GM21423 (cell line): ENCODE results near the gene ENO2.
A peak's percentile ranks its signal among the peaks of the same experiment; 100 is the strongest.

Source experiments
- ATAC-seq: cut with Tn5 transposase; IDR thresholded peaks from one replicate; pipeline ENCODE4 v1.9.1; 2021; ENCODE audit warnings: mild to moderate bottlenecking, moderate library complexity; ENCODE audit not compliant: unreplicated experiment

The ENO2 gene

DNA sequence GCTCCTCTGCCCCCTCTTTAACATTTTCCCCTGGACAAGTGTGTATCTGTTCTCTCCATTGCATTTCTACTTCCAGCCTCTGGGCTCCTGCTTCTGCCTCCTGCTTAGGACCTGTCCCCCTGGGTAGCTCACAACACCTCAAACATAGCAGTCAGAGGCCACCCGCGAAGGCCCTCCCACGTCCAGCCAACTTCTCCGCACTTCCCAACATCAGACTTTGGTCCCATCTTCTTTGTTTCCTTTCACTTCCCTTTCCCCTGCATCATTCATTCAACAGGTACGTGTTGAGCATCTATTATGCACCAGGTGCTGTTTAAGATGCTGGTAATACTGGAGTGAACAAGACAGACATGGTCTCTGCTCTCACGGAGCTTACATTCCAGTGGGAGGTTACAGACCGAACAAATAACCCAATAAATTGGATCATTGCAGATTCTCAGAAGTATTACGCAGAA, 32.6 kb downstream of the ENO2 start:
- no peak for ATAC-seq

- no peak for ATAC-seq
Measured at GRCh38 chr12:6947615-6948014, 33.2 kb downstream of the ENO2 start.

- no peak for ATAC-seq
Measured at GRCh38 chr12:6948873-6949594, 34.7 kb downstream of the ENO2 start.

- no peak for ATAC-seq
Measured at GRCh38 chr12:6950401-6950801, 36.0 kb downstream of the ENO2 start.

- peak; percentile 17 for ATAC-seq
Measured at GRCh38 chr12:6950811-6951540, 36.6 kb downstream of the ENO2 start, which contains the start of gene PTPN6. Gene PTPN6 (plus strand): TSS chr12:6951356. CDS start chr12:6951513, 157 bp downstream.

DNA sequence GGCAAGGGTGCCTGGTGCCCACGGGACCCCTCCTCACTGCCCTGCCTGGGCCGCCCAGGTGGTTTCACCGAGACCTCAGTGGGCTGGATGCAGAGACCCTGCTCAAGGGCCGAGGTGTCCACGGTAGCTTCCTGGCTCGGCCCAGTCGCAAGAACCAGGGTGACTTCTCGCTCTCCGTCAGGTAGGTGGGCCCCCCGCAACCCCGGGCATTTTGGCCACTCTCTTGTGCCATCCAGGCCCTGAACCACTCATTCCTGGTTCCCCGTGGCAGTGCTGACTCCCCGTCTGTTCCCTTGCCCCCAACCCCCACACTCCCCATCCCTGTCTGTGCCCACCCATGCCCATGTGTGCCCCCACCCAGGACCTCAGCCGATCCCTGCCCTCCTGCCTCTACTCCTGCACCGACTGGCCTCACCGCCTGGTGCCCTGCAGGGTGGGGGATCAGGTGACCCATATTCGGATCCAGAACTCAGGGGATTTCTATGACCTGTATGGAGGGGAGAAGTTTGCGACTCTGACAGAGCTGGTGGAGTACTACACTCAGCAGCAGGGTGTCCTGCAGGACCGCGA, 37.3 kb downstream of the ENO2 start:
- no peak for ATAC-seq

DNA sequence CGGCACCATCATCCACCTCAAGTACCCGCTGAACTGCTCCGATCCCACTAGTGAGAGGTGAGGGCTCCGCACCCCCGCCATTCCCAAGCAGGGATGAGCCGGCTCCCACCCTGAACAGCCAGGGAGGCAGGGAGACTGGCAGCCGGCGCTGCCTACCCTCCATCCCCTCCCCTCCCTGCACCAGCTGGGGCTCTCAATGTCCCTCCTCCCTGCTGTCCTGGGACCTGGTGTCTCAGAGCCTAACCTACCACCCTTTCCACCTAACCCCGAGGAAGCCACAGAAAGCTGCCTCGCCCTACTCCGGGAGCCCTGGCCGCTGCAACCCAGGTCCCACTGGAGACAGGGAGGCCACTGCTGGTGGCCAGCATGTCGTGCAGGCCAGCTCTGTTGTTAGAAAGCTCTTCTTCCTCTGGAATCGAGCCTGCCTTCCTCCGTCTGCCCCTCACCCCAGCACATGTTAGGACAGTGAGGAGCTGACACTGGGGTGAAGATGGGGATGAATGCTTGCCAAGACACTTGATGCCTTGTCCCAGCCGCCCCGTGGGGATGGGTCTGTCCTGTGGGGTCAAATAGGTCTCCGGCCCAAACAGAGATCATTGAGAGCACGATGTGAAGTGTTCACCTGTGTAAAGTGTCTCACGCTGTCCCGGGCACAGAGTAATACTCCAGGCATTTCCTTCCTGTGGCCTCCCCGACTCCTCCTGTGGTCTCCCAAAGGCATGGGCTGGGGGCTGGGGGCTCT, 37.9 kb downstream of the ENO2 start:
- ATAC-seq: no peak

DNA sequence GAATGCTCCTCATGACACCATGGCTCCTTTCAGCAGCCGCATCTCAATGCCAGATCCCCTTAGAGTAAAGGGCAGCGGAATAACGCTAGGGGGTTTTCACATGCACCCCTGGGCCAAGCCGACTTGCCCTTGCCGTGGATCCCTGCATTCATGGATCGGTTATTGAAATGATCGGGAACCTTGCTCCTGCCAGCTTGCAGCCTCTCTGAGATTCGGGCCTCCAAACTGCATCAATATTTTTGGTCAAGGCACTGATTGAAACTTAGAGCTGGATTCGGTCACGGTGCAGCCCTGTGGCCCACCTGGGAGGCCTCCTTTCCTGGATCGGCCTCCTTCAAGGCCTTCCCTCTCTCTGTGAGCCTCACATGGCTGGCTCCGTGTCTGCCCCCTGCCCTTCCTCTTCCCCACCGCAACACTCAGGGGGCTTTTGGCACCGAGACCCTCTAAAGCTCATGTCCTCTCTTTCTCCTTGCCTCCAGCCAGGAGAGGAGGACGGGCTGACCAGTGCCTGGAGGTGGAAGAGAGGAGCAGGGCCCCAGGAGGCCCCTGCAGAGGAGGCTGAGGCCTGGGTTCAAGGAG, 38.6 kb downstream of the ENO2 start:
- no peak for ATAC-seq

DNA sequence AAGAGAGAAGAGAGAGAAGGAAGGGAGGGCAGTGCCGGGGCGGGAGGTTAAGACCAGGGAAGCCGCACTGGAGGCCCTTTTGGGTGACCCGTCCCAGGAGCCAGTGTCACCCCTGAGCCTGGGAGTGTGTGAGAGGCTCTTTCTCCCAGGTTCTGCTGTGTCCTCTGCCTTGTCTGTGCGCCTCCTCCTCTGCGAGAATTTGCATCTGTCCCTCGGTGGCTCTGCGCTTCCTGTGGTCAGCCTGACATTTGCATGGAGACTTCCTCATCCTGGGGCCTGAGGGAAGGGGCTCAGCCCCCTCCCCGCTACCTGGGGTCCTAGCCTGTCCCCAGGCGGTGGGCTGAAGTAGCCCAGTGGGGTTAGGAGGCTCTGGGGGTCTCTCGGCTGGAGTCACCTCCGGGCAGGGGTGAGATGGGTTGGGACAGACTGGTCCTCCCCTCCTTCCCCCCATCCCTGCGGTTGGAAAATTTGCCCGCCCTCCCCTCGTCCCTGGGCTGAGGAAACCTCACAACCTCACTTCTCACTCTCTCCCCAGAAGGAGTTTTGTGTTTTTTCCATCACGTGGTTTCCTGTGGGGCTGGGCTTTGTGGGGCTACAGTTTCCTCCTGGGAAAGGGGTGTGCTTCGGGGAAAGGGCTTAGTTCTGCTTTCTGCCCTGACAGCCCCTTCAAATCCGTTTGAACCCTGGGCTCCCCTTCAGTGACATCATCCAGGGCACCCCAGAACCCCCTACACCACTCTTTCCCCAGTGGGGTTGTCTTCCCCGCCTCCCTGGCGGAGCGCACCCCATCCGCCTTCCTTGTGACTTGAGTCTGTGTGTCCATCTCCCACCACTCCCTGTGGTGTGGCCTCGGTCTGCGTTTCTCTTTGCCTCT, 39.3 kb downstream of the ENO2 start:
- peak; percentile 44 for ATAC-seq

DNA sequence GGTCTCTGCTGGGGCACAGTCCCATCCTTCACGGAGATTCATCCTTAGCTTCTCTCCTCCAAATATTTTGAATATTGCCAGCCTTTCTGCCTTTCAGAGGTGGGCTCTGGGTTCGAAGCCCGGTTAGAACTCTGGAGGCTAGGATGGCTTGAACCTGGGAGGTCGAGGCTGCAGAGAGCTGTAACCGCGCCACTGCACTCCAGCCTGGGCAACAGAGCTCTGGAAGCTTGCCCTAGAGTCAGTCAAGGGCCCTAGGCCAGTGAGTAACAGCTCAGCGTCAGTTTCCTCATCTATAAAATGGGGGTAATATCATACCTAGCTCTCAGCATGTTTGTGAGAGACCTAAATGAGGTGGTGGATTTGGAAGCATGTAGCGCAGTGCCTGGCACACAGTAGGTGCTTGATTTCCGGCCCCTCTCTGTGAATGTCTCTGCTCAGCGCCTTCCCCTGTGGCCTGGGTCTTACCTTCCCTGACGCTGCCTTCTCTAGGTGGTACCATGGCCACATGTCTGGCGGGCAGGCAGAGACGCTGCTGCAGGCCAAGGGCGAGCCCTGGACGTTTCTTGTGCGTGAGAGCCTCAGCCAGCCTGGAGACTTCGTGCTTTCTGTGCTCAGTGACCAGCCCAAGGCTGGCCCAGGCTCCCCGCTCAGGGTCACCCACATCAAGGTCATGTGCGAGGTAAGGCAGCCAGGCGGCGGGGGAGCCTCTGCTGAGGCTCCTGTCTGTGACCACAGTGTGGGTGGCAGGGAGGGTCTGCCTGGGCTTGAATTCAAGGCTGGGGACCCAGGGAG, 40.1 kb downstream of the ENO2 start:
- no peak for ATAC-seq

DNA sequence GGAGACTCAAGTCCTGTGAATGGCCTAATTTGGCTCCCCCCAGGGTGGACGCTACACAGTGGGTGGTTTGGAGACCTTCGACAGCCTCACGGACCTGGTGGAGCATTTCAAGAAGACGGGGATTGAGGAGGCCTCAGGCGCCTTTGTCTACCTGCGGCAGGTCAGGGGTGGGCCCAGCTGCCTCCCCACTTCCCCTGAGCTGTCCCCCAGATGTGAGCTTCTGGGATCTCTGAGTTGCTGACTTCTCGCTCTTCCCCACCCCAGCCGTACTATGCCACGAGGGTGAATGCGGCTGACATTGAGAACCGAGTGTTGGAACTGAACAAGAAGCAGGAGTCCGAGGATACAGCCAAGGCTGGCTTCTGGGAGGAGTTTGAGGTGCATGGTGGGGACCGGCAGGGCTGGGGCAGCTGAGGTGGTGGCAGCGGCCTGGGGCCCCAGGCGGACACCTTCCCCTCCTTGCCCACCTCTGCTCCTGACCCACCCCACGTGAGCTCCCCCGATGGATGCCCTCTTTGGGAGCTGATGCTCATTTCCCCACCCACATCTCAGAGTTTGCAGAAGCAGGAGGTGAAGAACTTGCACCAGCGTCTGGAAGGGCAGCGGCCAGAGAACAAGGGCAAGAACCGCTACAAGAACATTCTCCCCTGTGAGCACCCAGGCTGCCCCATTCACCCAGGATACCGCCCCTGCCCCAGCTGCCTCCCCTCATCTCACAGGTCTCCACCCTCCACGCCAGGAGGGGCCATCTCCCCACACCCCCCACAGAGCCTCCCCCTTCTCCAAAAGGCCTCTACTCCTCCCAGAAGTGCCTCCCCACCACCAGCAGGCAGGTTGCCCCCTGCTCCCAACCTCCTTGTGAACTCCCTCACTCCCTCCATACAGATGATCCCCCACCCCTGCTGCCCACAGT, 41.0 kb downstream of the ENO2 start:
- no peak for ATAC-seq

DNA sequence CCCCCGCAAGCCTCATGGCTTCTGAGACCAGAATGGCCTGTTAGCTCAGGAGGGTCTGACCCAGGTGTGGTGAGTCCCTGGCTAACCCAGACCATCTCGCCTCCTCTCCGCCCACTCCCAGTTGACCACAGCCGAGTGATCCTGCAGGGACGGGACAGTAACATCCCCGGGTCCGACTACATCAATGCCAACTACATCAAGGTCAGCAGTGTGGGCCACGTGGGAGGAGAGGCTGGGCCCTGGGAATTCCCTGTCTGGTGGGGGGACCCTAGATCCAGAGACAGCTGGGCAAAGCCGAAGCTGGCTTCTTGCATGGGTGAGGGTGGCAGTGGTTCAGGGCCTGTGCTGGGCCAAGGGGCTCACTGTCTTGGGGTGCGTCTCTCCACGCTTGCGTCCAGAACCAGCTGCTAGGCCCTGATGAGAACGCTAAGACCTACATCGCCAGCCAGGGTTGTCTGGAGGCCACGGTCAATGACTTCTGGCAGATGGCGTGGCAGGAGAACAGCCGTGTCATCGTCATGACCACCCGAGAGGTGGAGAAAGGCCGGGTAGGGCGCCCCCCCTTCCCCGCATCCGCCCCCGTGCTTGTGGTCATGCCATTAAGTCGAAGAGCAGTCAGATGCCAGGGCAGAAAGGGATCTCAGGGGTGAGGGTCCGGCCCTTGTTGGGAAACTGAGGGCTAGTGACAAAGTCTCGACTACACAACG, 41.8 kb downstream of the ENO2 start:
- no peak for ATAC-seq

- ATAC-seq: no peak
Measured at GRCh38 chr12:6957151-6957701, 42.8 kb downstream of the ENO2 start.

- ATAC-seq: no peak
Measured at GRCh38 chr12:6957741-6958608, 43.6 kb downstream of the ENO2 start.

DNA sequence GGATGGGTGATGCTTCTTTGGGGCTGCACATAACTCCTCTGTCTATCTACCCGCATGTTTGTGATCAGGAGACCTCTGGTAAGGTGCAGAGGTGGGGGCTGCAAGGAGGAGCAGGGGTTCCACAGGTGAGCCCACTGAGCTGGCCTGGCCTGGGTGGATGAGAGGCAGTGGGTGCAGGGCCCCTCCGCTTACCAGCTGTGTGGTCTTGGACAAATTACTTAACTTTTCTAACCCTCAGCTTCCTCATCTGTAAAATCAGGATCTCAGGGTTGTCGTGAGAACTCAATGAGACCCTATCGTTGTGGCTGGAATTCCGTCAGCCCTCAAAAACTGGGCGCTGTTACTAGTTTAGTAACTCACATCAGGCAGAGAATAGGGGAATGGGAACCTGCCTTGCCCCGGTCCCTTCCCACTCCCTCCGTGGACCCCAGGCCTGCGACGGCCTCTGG, 44.3 kb downstream of the ENO2 start:
- no peak for ATAC-seq
